ENCODE data around the gene MEF2A.

- TF ChIP-seq CTCF (IDR thresholded peaks at IDR 0.05) (no peak), EZH2phosphoT487 (IDR thresholded peaks at IDR 0.05) (no peak)
These were observed 62.7 kb downstream of the MEF2A start for GRCh38 chr15:99628374-99629001.
